IMR-90 (cell line): ENCODE data around the gene EEIG2. TPM values are rescaled to one million over a fixed set of nuclear protein-coding genes. Genes with fewer than 3 reads are reported as not detected.
A peak's percentile ranks its signal among the peaks of the same experiment; 100 is the strongest.

Experiments used
- ATAC-seq: fragments of 200-7000 bp; cut with Tn5 transposase; 2 replicates; pipeline ENCODE4 v1.9.1; 2020; ENCODE audit warnings: low read depth, mild to moderate bottlenecking, moderate library complexity
- BruUV-seq: library from RNA; stranded (reverse); fragments of 400-500 nt; replicated peaks from 2 replicates; lab custom pipeline; 2021; lab: Mats Ljungman, UMichigan
- CTCF ChIA-PET: fragments of 300-600 bp; formaldehyde crosslinking; extraction: SDS; loops from one replicate; lab custom pipeline; 2021; ENCODE audit warnings: antibody characterized with exemption; lab: Yijun Ruan, JAX
- POLR2A ChIA-PET: fragments of 300-600 bp; sonication (Branson Sonifier 250); formaldehyde crosslinking; loops from one replicate; lab custom pipeline; 2022; ENCODE audit warnings: antibody characterized with exemption; ENCODE audit not compliant: unreplicated experiment; lab: Charles Lee
- DNase-seq: peaks from one replicate; pipeline ENCODE4 v3.0.0; 2013
- H2AFZ ChIP-seq: replicated peaks from 2 replicates; pipeline ENCODE3; 2013; ENCODE audit warnings: low read length, mild to moderate bottlenecking; ENCODE audit not compliant: poor library complexity
- H2AK5ac ChIP-seq: 2 replicates; pipeline ENCODE4 v1.6.1; 2013; ENCODE audit warnings: low read depth, low read length, inconsistent platforms
- H2AK9ac ChIP-seq: replicated peaks from 2 replicates; pipeline ENCODE3; 2013; ENCODE audit warnings: mild to moderate bottlenecking, low read depth, low read length, moderate library complexity; ENCODE audit not compliant: poor library complexity
- H2BK120ac ChIP-seq: 2 replicates; pipeline ENCODE4 v1.6.1; 2013; ENCODE audit warnings: low read depth, low read length, inconsistent platforms
- H2BK15ac ChIP-seq: 3 replicates; pipeline ENCODE4 v1.6.1; 2013; ENCODE audit warnings: low read depth, low read length, inconsistent platforms
- H2BK20ac ChIP-seq: 2 replicates; pipeline ENCODE4 v1.6.1; 2013; ENCODE audit warnings: low read depth, mild to moderate bottlenecking, inconsistent platforms, low read length, moderate library complexity
- H2BK5ac ChIP-seq: 2 replicates; pipeline ENCODE4 v1.6.1; 2013; ENCODE audit warnings: mild to moderate bottlenecking, low read depth, low read length, inconsistent platforms; ENCODE audit not compliant: poor library complexity, severe bottlenecking
- H3K14ac ChIP-seq: replicated peaks from 2 replicates; pipeline ENCODE4 v1.6.1; 2013; ENCODE audit warnings: low read depth, low read length, inconsistent platforms
- H3K18ac ChIP-seq: 2 replicates; pipeline ENCODE4 v1.6.1; 2013; ENCODE audit warnings: low read depth, low read length, control low read depth
- H3K23ac ChIP-seq: 2 replicates; pipeline ENCODE4 v1.6.1; 2013; ENCODE audit warnings: low read depth, low read length, inconsistent platforms
- H3K27ac ChIP-seq: 2 replicates; pipeline ENCODE4 v1.5.1; 2013; ENCODE audit warnings: mild to moderate bottlenecking, control low read depth, low read length; ENCODE audit not compliant: insufficient read depth
- H3K27me3 ChIP-seq: 2 replicates; pipeline ENCODE4 v1.6.1; 2013; ENCODE audit warnings: low read length; ENCODE audit not compliant: control insufficient read depth, insufficient read depth
- H3K36me3 ChIP-seq: 2 replicates; pipeline ENCODE4 v1.6.1; 2013; ENCODE audit warnings: low read length, mixed read lengths; ENCODE audit not compliant: control insufficient read depth, insufficient read depth
- H3K4ac ChIP-seq: 2 replicates; pipeline ENCODE4 v1.6.1; 2013; ENCODE audit warnings: low read depth, low read length, inconsistent platforms
- H3K4me1 ChIP-seq: 2 replicates; pipeline ENCODE4 v1.6.1; 2013; ENCODE audit warnings: low read length, mixed read lengths; ENCODE audit not compliant: control insufficient read depth, insufficient read depth
- H3K4me2 ChIP-seq: 2 replicates; pipeline ENCODE4 v1.6.1; 2013; ENCODE audit warnings: low read depth, mild to moderate bottlenecking, control low read depth, low read length, moderate library complexity
- H3K4me3 ChIP-seq: 2 replicates; pipeline ENCODE4 v1.5.1; 2013; ENCODE audit warnings: low read depth, mild to moderate bottlenecking, control low read depth, low read length, moderate library complexity; ENCODE audit not compliant: insufficient read depth
- H3K56ac ChIP-seq: 2 replicates; pipeline ENCODE4 v1.6.1; 2013; ENCODE audit warnings: low read length, inconsistent platforms; ENCODE audit not compliant: insufficient read depth; ENCODE audit errors: extremely low read depth
- H3K79me1 ChIP-seq, 2 experiments: 2 replicates each; pipeline ENCODE4 v1.6.1; 2013; ENCODE audit warnings: low read length in 2 of 2, inconsistent platforms in 1 of 2, low read depth in 1 of 2
- H3K9ac ChIP-seq: 2 replicates; pipeline ENCODE4 v1.6.1; 2013; ENCODE audit warnings: low read depth, low read length, control low read depth
- H3K9me1 ChIP-seq: 2 replicates; pipeline ENCODE4 v1.6.1; 2013; ENCODE audit warnings: low read length, inconsistent platforms; ENCODE audit not compliant: insufficient read depth
- H3K9me3 ChIP-seq: 2 replicates; pipeline ENCODE4 v1.6.1; 2013; ENCODE audit warnings: low read length; ENCODE audit not compliant: control insufficient read depth, insufficient read depth
- H4K20me1 ChIP-seq: 2 replicates; pipeline ENCODE4 v1.6.1; 2013; ENCODE audit warnings: low read length, inconsistent platforms; ENCODE audit not compliant: insufficient read depth
- H4K5ac ChIP-seq: 2 replicates; pipeline ENCODE4 v1.6.1; 2013; ENCODE audit warnings: mild to moderate bottlenecking, low read depth, low read length, control low read depth
- H4K8ac ChIP-seq, 2 experiments: 2 replicates each; pipeline ENCODE4 v1.6.1; 2013; ENCODE audit warnings: low read depth in 2 of 2, low read length in 2 of 2, control low read depth in 1 of 2, inconsistent platforms in 1 of 2
- H4K91ac ChIP-seq: 2 replicates; pipeline ENCODE4 v1.6.1; 2013; ENCODE audit warnings: low read depth, low read length, inconsistent platforms; ENCODE audit not compliant: insufficient read depth
- CEBPB ChIP-seq: IDR thresholded peaks from 2 replicates; pipeline ENCODE4 v1.6.1; 2012; ENCODE audit warnings: low read depth, low read length, improper control_type of control experiment
- CHD1 ChIP-seq: IDR thresholded peaks from 2 replicates; pipeline ENCODE4 v1.6.1; 2012; ENCODE audit warnings: low read depth, low read length, improper control_type of control experiment
- FOS ChIP-seq: fragments of 150-350 bp; IDR thresholded peaks from 2 replicates; pipeline ENCODE4 v1.6.1; 2016; ENCODE audit warnings: low read depth, low read length
- MAFK ChIP-seq: IDR thresholded peaks from 2 replicates; pipeline ENCODE4 v1.6.1; 2012; ENCODE audit warnings: low read depth, low read length, improper control_type of control experiment
- MAZ ChIP-seq: IDR thresholded peaks from 2 replicates; pipeline ENCODE4 v1.6.1; 2012; ENCODE audit warnings: low read depth, mild to moderate bottlenecking, low read length, improper control_type of control experiment, moderate library complexity, borderline replicate concordance
- MXI1 ChIP-seq: IDR thresholded peaks from 2 replicates; pipeline ENCODE4 v1.6.1; 2012; ENCODE audit warnings: low read depth, mild to moderate bottlenecking, low read length, moderate library complexity, borderline replicate concordance
- NFE2L2 ChIP-seq: fragments of 150-350 bp; IDR thresholded peaks from 2 replicates; pipeline ENCODE4 v1.6.1; 2016; ENCODE audit warnings: low read depth, mild to moderate bottlenecking, low read length
- POLR2A ChIP-seq: IDR thresholded peaks from 2 replicates; pipeline ENCODE4 v1.6.1; 2012; ENCODE audit warnings: mild to moderate bottlenecking, low read depth, low read length
- RAD21 ChIP-seq: IDR thresholded peaks from 2 replicates; pipeline ENCODE4 v1.6.1; 2012; ENCODE audit warnings: low read length, improper control_type of control experiment
- RCOR1 ChIP-seq: IDR thresholded peaks from 2 replicates; pipeline ENCODE4 v1.6.1; 2012; ENCODE audit warnings: mild to moderate bottlenecking, low read length, improper control_type of control experiment; ENCODE audit not compliant: insufficient replicate concordance
- RFX5 ChIP-seq: IDR thresholded peaks from 2 replicates; pipeline ENCODE4 v1.8.0; 2012; ENCODE audit warnings: low read depth, mild to moderate bottlenecking, low read length, moderate library complexity
- SMC3 ChIP-seq: fragments of 150-350 bp; IDR thresholded peaks from 2 replicates; pipeline ENCODE4 v1.6.1; 2016; ENCODE audit warnings: low read depth, mild to moderate bottlenecking, antibody characterized with exemption, low read length, moderate library complexity
- WGBS, 2 experiments: methylation state at CpG; one replicate each; pipeline versions ENCODE4 v1.1.5 to v1.1.7; 2013; ENCODE audit warnings: missing lambda C conversion rate in 2 of 2; ENCODE audit not compliant: insufficient read length in 1 of 2; ENCODE audit errors: extremely low coverage in 2 of 2; 5-methylcytosine and 5-hydroxymethylcytosine counted together
- dilution Hi-C: fragments of 300-500 bp; cut with HindIII; formaldehyde crosslinking; loops from one replicate; pipeline ENCODE4 v1.14.3; 2018; ENCODE audit warnings: low sequenced_read_pairs; ENCODE audit not compliant: unreplicated experiment
- in situ Hi-C: fragments of 300-500 bp; cut with MboI; formaldehyde crosslinking; loops from 3 replicates; pipeline ENCODE4 v1.14.3; 2019; ENCODE audit warnings: low sequenced_read_pairs, inconsistent platforms, mixed read lengths
- intact Hi-C: fragments of 100-400 bp; cut with micrococcal nuclease; formaldehyde crosslinking; loops from 2 replicates; pipeline ENCODE4 v1.10.0; 2022
- polyA plus RNA-seq, 3 experiments: library from polyadenylated mRNA; depleted of rRNA; stranded (reverse); fragments of >200 nt; gene quantifications; 2 replicates each; pipeline ENCODE4 v1.2.3, GENCODE V29; 2012; ENCODE audit warnings: low replicate concordance in 1 of 3
- total RNA-seq: library from RNA; depleted of rRNA; stranded (reverse); fragments of >200 nt; gene quantifications from 2 replicates; pipeline ENCODE4 v1.2.3, GENCODE V29; 2012
- TF ChIP-seq, protein P1 (sequence below): fragments of 150-350 bp; IDR thresholded peaks from 2 replicates; pipeline ENCODE4 v1.6.1; 2017; ENCODE audit warnings: mild to moderate bottlenecking, antibody characterized with exemption, low read length, low read depth
- TF ChIP-seq, protein P2 (sequence below): conservative IDR thresholded peaks from 2 replicates; pipeline ENCODE4 v1.5.1; 2012; ENCODE audit warnings: mild to moderate bottlenecking, low read depth, low read length, improper control_type of control experiment
- TF ChIP-seq, protein P3 (sequence below): fragments of 150-350 bp; IDR thresholded peaks from 2 replicates; pipeline ENCODE4 v1.6.1; 2016; ENCODE audit warnings: low read depth, mild to moderate bottlenecking, low read length, moderate library complexity, borderline replicate concordance

The EEIG2 gene
- total and polyA plus RNA-seq, 2 of the 4 experiments (the other 2 are of a cell fraction), result 1.7 to 4.8 TPM

GRCh38 chr1:108512239-108513043, 47.5 kb upstream of the EEIG2 start:
- intact Hi-C loops (loop anchor here (1.0 to 10.0 kb wide), 5 partner anchors 46 to 728 kb away; no protein-coding TSS in a partner anchor), dilution Hi-C loops (no loop called here), in situ Hi-C loops (loop anchor here (10.0 kb wide), 1 partner anchor 392 kb away; no protein-coding TSS in a partner anchor)
- Histone ChIP-seq H4K20me1 (no peaks in the 10 kb centered on the region), H2BK5ac (no peak overlapping the region), H3K4me2 (no peak overlapping the region), H3K27me3 (peaks cover 9% of the 10 kb centered on the region), H3K9me1 (no peaks in the 10 kb centered on the region), H3K4me3 (no peak overlapping the region), H4K8ac (no peak overlapping the region), H3K18ac (no peak overlapping the region), H3K56ac (no peak overlapping the region), H3K4ac (no peak overlapping the region), H2AK9ac (no peak overlapping the region), H4K5ac (no peak overlapping the region), H3K4me1 (no peaks in the 10 kb centered on the region), H2AK5ac (no peak overlapping the region), H3K9ac (no peak overlapping the region), H2AFZ (no peak overlapping the region), H2BK15ac (no peak overlapping the region), H3K36me3 (no peaks in the 10 kb centered on the region), H4K91ac (no peak overlapping the region), H3K79me1 (no peaks in the 10 kb centered on the region), H3K27ac (no peak overlapping the region), H3K14ac (no peak overlapping the region), H2BK20ac (no peak overlapping the region), H3K9me3 (no peaks in the 10 kb centered on the region), H2BK120ac (no peak overlapping the region), H3K23ac (no peak overlapping the region)
- DNase-seq, result peak; percentile 50
- ChIA-PET POLR2A (no interaction called here), CTCF (interaction anchor here (0.7 to 3.6 kb wide), 10 partner anchors 10 to 389 kb away, joined by 3 to 27 read pairs (median 3); partner anchors contain the start of gene PRPF38B)
- WGBS, 2 experiments, result no CpG with 5 or more reads among the region's 6 CpGs
- ATAC-seq, result peak; percentile 82
- BruUV-seq, result no TSS peak
- TF ChIP-seq MAFK, result no peak
- no peak for TF ChIP-seq MAZ
- TF ChIP-seq CHD1, result no peak
- TF ChIP-seq RCOR1, result no peak
- TF ChIP-seq, protein P1, sequence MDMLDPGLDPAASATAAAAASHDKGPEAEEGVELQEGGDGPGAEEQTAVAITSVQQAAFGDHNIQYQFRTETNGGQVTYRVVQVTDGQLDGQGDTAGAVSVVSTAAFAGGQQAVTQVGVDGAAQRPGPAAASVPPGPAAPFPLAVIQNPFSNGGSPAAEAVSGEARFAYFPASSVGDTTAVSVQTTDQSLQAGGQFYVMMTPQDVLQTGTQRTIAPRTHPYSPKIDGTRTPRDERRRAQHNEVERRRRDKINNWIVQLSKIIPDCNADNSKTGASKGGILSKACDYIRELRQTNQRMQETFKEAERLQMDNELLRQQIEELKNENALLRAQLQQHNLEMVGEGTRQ, result no peak
- TF ChIP-seq RAD21, result peak; percentile 93
- TF ChIP-seq FOS, result no peak
- TF ChIP-seq NFE2L2, result no peak
- TF ChIP-seq RFX5, result no peak
- TF ChIP-seq POLR2A, result no peak
- no peak for TF ChIP-seq CEBPB
- TF ChIP-seq MXI1, result no peak
- TF ChIP-seq, protein P2, sequence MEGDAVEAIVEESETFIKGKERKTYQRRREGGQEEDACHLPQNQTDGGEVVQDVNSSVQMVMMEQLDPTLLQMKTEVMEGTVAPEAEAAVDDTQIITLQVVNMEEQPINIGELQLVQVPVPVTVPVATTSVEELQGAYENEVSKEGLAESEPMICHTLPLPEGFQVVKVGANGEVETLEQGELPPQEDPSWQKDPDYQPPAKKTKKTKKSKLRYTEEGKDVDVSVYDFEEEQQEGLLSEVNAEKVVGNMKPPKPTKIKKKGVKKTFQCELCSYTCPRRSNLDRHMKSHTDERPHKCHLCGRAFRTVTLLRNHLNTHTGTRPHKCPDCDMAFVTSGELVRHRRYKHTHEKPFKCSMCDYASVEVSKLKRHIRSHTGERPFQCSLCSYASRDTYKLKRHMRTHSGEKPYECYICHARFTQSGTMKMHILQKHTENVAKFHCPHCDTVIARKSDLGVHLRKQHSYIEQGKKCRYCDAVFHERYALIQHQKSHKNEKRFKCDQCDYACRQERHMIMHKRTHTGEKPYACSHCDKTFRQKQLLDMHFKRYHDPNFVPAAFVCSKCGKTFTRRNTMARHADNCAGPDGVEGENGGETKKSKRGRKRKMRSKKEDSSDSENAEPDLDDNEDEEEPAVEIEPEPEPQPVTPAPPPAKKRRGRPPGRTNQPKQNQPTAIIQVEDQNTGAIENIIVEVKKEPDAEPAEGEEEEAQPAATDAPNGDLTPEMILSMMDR, result peak; percentile 94
- TF ChIP-seq, protein P3, sequence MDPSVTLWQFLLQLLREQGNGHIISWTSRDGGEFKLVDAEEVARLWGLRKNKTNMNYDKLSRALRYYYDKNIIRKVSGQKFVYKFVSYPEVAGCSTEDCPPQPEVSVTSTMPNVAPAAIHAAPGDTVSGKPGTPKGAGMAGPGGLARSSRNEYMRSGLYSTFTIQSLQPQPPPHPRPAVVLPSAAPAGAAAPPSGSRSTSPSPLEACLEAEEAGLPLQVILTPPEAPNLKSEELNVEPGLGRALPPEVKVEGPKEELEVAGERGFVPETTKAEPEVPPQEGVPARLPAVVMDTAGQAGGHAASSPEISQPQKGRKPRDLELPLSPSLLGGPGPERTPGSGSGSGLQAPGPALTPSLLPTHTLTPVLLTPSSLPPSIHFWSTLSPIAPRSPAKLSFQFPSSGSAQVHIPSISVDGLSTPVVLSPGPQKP, result no peak
- peak; percentile 97 for TF ChIP-seq SMC3
